Inflammatory macrophage treated with lipopolysaccharide for 4 hours (primary cell): ENCODE measurements around the gene VSIG10.
"Not testable (repeated sequence)": the region's sequence is repeated elsewhere in the genome, so short reads cannot be mapped to it uniquely, and the experiment has no call there.

Source experiments
- DNase-seq: peaks from one replicate; pipeline ENCODE4 v3.0.0-alpha.2; 2020

VSIG10 gene

GRCh38 chr12:118107694-118108093, 3.9 kb upstream of the VSIG10 start:
- no peak for DNase-seq

GRCh38 chr12:118107011-118107410, 3.2 kb upstream of the VSIG10 start:
- no peak for DNase-seq

GRCh38 chr12:118103201-118103600, 610 bp downstream of the VSIG10 start:
- DNase-seq: no peak

GRCh38 chr12:118102609-118103008, 1.2 kb downstream of the VSIG10 start:
- DNase-seq: no peak

GRCh38 chr12:118102070-118102469, 1.7 kb downstream of the VSIG10 start:
- no peak for DNase-seq

- no peak for DNase-seq
Measured at GRCh38 chr12:118101051-118101450, 2.8 kb downstream of the VSIG10 start.

GRCh38 chr12:118098911-118099671, 4.7 kb downstream of the VSIG10 start:
- DNase-seq: no peak

- no peak for DNase-seq
Measured at GRCh38 chr12:118098401-118098800, 5.4 kb downstream of the VSIG10 start.

GRCh38 chr12:118094039-118094438, 9.8 kb downstream of the VSIG10 start:
- DNase-seq: no peak

GRCh38 chr12:118089782-118090181, 14.0 kb downstream of the VSIG10 start:
- no peak for DNase-seq

- no peak for DNase-seq
Measured at GRCh38 chr12:118082161-118082560, 21.6 kb downstream of the VSIG10 start.

- DNase-seq: not testable (repeated sequence)
Measured at GRCh38 chr12:118081521-118081920, 22.3 kb downstream of the VSIG10 start.

GRCh38 chr12:118073768-118074167, 30.0 kb downstream of the VSIG10 start:
- DNase-seq: no peak

- no peak for DNase-seq
Measured at GRCh38 chr12:118070650-118071049, 33.2 kb downstream of the VSIG10 start.

GRCh38 chr12:118068445-118068844, 35.4 kb downstream of the VSIG10 start:
- peak; percentile 43 for DNase-seq

GRCh38 chr12:118065380-118065779, 38.4 kb downstream of the VSIG10 start:
- peak; percentile 41 for DNase-seq

GRCh38 chr12:118064608-118065007, 39.2 kb downstream of the VSIG10 start:
- DNase-seq: peak; percentile 41

GRCh38 chr12:118063576-118064391, 40.0 kb downstream of the VSIG10 start:
- peak; percentile 60 for DNase-seq

GRCh38 chr12:118061873-118062843, 41.7 kb downstream of the VSIG10 start:
- peak; percentile 64 for DNase-seq

GRCh38 chr12:118061011-118061872, 42.6 kb downstream of the VSIG10 start, which contains the start of gene WSB2:
WSB2 (minus strand) TSS chr12:118061179; CDS start chr12:118061048, 131 bp downstream.
- DNase-seq: peak; percentile 83

GRCh38 chr12:118060301-118061010, 43.4 kb downstream of the VSIG10 start:
- peak; percentile 67 for DNase-seq
